ENCODE data around the gene KTI12. TPM values are rescaled to one million over a fixed set of nuclear protein-coding genes. Genes with fewer than 3 reads are reported as not detected.
"Not testable (repeated sequence)": the region's sequence is repeated elsewhere in the genome, so short reads cannot be mapped to it uniquely, and the experiment has no call there.

The KTI12 gene
- total RNA-seq, 2 donors from 2014 or later, result 5.7 to 7.8 TPM

DNA sequence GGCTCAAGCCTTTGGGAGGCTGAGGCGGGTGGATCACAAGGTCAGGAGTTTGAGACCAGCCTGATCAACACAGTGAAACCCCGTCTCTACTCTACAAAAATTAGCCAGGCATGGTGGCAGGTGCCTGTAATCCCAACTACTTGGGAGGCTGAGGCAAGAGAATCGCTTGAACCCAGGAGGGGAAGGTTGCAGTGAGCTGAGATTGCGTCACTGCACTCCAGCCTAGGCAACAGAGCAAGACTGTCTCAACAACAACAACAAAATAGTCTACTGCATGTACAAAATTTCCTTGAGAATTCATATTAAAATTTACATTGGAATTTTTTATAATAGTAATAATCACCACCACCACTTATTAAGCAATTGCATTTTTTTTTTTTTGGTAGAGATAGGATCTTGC is 15.7 kb upstream of the KTI12 start:
- DNase-seq (ENCODE audit: low spot score); intact Hi-C loops (cut with DNase I): not testable (repeated sequence)

DNA sequence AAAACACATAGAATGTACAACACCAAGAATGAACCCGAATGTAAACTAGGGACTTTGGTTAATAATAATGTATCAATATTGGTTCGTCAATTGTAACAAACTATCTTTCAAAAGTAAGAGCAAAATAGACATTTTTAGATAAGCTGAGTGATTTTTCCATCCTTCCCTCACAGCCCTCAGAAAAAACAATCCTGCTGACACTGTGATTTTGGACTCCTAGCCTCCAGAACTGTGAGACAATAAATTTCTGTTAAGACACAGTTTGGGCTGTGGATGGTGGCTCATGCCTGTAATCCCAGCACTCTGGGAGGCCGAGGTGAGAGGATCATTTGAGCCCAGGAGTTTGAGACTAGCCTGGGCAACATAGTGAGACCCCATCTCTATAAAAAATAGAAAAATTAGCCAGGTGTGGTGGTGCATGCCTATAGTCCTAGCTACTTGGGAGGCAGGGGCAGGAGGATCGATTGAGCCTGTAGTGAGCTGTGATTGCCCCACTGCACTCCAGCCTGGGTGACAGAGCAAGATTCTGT is 12.1 kb upstream of the KTI12 start:
- DNase-seq (ENCODE audit: low spot score); intact Hi-C loops (cut with DNase I): not testable (repeated sequence)

DNA sequence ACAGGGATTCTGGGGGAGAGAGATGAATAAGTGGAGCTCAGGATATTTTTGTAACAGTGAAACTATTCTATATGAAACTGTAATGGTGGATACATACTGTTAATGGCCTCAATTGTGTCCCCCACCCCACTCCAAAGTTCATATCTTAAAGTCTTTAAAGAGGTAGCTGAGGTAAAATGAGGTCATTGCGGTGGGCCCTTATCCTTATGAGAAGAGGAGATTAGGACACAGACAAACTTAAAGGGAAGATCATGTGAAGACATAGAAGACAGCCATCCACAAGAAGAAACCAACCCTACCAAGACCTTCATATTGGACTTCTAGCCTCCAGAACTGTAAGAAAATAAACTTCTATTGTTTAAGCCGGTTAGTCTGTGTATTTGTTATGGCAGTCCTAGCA is 11.6 kb upstream of the KTI12 start:
- intact Hi-C loops (cut with DNase I), result no loop called here
- DNase-seq (ENCODE audit: low spot score), result no peak

DNA sequence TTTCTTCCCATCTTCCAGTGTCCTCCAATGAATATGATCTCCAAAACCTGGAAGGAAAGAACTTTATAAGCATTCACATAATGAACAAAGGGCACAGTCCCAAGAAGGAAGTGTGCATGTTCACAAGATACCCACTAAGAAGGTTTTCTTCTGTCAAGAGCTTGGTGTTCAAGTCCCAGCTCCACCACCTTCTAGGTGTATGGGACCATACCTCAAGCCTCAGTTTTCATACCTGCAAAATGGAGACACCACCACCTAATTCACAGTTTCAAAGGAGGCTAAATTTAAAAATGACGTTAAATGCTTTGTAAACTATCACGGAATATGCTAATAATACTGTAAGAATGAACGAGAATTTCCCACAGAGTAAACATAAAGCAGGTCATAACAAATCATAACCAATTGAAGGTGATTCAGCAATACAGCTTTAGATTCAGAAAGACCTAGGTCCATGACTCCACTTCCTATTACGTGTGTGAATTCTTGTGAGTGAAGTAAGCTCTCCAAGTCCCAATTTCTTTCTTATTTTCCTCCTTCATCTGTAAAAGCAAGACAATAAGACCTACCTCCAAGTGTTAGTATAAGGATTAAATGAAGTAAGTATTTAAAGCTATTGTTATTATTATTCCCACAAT is 8.1 kb upstream of the KTI12 start:
- no peak for DNase-seq (ENCODE audit: low spot score)
- intact Hi-C loops (cut with DNase I), result no loop called here

DNA sequence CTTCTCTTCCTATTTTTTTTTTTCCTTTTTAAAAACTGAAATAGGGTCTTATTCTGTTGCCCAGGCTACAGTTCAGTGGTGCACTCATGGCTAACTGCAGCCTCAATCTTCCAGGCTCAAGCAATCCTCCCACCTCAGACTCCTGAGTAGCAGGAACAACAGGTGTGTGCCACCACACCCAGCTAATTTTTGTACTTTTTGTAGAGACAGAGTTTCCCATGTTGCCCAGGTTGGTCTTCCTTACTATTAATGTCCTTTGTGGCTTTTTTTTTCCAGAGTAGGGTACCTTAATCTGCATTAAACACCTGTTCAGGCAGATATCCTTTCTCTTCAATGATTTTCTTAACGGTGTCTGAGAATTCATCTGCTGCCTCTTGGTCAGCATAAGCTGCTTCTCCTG is 4.3 kb upstream of the KTI12 start:
- intact Hi-C loops (cut with DNase I), result no loop called here
- no peak for DNase-seq (ENCODE audit: low spot score)

DNA sequence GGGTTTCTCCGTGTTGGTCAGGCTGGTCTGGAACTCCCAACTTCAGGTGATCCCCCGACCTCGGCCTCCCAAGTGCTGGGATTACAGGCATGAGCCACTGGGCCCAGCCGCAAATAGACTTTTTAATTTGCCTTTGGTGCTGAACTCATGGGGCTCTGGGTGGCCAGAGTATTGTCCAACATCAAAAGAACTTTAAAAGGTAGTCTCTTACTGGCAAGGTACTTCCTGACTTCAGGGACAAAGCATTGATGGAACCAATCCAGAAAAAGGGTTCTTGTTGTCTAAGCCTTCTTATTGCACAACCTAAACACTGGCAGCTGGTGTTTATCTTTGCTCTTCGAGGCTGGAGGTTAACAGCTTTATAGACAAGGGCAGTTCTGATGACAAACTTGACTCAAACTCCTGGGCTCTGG is 3.8 kb upstream of the KTI12 start:
- DNase-seq (ENCODE audit: low spot score), result no peak
- intact Hi-C loops (cut with DNase I), result no loop called here

DNA sequence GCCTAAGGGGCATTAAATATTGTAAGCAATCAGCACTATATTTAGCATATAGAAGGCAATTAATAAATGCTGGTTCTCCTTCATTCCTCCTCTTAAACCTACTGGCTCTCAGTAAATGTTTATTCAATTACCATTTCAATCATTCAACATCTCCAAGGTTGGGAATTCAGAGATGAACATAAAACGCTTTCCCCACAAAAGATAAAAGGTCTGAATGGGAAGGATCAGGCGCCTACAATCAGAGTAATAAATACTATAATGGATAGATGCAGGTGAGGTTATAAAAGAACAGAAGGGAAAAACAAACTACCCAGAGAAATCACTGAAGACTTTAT is 407 bp upstream of the KTI12 start:
- intact Hi-C loops (cut with DNase I), result no loop called here
- no peak for DNase-seq (ENCODE audit: low spot score)

DNA sequence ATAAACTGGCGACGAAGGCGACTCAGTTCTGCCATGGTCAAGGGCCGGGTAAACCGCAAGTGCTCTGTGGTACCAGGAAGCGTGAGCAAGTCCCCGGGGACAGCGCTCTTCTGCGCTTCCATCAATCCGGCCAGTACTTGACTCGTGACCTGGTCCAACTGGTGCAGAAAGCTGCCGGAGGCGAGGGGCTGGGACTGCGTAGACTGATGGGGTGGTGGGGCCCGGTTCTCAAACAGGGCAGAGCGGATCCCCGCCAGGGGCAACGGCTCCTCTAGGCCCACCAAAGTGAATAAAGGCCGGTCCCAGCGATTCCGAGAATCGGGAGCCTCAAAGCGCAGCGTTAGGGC is 852 bp downstream of the KTI12 start:
- peak; percentile 86 for DNase-seq (ENCODE audit: low spot score)
- intact Hi-C loops (cut with DNase I), result no loop called here

DNA sequence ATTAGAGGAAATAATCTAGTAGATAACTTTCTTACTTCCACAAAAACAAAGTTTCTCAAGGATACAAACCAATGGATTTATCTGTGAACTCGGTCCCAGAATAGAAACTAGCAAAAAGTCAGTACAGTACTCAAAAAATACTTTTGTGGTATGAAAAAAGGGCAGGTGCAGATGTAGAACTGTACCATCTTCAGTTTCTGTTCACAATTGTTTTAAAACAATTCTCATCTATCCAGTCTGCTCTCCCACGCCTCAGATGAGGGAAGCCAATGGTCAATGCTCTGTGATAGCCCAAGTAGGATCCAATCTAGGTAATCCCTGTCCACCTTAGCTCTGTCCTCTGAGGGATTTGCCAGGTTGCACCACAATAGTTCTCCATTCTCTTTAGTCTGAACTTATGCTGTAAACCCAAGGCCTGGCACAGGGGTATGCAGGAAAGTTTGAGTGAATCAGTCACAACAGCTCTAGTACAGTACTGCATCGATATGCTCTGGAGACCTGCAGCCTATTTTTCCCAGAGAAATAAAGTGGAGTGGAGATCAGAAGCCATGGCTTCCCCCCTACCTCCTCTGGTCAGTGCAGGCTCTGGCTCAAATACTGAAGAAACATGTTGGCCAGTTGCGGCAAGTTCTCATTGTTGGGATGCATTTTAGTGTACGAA is 1.4 kb downstream of the KTI12 start:
- intact Hi-C loops (cut with DNase I), result no loop called here
- DNase-seq (ENCODE audit: low spot score), result no peak

DNA sequence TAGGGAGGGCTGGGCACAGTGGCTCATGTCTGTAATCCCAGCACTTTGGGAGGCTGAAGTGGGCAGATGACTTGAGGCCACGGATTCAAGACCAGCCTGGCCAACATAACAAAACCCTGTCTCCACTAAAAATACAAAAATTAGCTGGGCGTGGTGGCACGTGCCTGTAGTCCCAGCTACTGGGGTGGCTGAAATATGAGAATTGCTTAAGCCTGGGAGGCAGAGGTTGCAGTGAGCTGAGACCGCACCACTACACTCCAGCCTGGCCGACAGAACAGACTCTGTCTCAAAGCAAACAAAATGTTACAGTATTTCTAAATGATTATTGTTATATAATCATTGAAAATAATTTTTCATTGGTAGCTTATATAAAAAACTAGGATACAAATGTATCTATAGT is 4.8 kb downstream of the KTI12 start:
- DNase-seq (ENCODE audit: low spot score); intact Hi-C loops (cut with DNase I): not testable (repeated sequence)

DNA sequence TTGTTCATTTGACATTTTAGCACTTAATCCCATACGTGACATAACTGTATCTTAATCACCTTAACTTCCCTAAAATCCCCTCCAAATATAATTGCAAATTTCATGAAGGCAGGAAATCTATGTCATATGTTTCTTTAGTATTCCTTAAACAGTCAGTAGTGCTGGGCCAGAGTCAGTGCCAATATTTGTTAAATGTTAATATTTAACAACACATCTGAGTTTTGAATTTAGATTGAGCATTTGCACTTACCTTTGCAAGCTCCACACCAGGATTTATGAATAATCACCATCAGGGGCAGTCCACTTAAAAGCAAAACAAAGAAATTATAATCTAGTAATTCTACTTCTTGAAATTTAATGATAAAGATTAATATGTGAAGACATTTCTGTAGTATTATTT is 5.3 kb downstream of the KTI12 start:
- intact Hi-C loops (cut with DNase I), result no loop called here

DNA sequence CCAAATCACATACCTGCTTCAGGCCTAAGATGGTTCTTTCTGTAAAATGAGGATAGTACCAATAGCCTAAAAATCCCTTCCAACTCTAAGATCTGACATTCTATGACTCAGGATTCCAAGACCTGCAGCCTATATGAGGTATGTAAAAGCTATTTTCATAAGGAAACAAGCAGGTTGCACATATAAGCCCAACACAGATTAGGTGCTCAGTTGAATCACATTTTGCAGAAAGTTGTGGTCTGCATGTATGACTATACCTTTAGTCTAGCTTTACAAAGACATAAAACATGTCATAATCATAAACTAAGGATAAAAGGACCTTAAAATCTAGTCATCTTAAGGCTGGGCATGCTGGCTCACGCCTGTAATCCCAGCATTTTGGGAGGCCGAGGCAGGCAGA is 7.3 kb downstream of the KTI12 start:
- intact Hi-C loops (cut with DNase I), result no loop called here
- DNase-seq (ENCODE audit: low spot score), result no peak

More for the DNA sequence above, 5.3 kb downstream of the KTI12 start:
- DNase-seq (ENCODE audit: low spot score), result no peak

DNA sequence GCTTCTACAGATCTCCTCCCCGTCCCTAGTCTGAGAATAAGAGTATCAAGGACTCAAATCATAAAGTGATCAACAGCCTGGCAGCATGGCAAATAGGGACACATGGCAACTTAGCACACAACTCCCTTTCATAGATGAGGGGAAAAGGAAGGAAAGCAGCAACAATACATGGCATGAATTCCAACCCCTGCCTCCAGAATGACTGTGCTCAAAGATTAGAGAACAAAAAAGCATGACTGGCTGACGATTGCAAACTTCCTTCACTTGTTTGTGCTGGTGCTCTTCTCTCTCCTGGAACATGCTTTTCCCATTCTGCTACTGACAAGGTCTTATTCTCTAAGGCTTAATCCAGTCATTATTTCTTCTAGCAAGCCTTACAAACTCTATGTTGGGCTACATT is 11.5 kb downstream of the KTI12 start:
- intact Hi-C loops (cut with DNase I), result no loop called here
- no peak for DNase-seq (ENCODE audit: low spot score)

DNA sequence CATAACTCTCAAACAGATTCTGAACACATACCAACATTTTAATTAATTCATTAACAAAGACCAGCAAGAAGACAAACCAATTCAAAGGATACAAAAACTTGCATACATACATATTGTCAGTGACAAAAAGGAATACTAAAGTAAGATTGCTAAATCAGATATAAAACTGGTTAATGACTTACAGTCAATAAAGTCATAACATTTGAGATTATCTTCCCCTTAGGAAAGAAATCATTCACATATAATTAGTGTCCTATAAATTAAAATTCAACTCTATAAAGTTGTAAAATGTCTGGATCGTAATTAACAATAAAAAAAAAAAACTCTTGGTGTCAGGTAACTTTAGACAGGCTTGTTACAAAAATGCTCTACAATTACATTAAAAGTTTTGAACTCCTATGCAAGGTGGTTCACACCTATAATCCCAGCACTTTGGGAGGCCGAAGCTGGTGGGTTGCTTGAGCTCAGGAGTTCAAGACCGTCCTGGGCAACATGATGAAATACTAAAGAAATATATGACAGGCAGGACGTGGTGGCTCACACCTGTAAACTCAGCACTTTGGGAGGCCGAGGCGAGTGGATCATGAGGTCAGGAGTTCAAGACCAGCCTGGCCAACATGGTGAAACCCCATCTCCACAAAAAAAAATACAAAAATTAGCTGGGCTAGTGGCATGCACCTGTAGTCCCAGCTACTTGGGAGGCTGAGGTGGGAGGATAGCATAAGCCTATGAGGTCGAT is 25.4 kb downstream of the KTI12 start:
- DNase-seq (ENCODE audit: low spot score), result no peak
- intact Hi-C loops (cut with DNase I), result no loop called here

DNA sequence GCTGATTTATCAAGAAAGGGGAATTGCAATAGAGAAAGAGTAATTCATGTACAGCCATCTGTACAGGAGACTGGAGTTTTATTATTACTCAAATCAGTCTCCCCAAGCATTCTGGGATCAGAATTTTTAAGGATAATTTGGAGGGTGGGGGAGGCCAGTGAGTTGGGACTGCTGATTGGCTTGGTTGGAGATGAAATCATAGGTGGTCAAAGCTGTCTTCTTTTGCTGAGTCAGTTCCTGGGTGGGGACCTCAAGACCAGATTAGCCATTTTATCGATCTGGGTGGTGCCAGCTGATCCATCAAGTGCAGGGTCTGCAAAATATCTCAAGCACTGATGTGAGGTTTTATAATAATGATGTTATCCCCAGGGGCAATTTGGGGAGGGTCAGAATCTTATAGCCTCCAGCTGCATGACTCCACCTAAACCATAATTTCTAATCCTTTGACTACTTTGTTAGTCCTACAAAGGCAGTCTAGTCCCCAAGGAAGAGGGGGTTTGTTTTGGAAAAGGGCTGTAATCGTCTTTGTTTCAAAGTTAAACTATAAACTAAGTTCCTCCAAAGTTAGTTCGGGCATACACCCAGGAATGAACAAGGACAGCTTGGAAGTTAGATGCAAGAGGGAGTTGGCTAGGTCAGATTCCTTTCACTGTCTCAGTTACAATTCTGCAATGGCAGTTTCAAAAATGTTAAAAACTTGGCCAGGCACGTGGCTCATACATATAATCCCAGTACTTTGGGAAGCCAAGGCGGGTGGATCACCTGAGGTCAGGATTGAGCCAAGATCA is 26.2 kb downstream of the KTI12 start:
- no peak for DNase-seq (ENCODE audit: low spot score)
- intact Hi-C loops (cut with DNase I), result no loop called here

DNA sequence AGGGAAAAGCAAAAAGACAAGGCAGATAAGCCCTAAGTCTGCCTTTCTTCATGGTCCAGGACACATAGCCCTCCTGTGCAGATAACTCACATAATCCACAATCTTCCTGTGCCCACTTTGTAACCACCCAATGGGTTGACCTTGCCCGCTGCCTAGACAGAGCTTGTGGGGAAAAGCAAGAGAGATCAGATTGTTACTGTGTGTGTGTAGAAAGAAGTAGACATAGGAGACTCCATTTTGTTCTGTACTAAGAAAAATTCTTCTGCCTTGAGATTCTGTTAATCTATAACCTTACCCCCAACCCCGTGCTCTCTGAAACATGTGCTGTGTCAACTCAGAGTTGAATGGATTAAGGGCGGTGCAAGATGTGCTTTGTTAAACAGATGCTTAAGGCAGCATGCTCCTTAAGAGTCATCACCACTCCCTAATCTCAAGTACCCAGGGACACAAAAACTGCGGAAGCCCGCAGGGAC is 27.5 kb downstream of the KTI12 start:
- intact Hi-C loops (cut with DNase I); DNase-seq (ENCODE audit: low spot score): not testable (repeated sequence)

DNA sequence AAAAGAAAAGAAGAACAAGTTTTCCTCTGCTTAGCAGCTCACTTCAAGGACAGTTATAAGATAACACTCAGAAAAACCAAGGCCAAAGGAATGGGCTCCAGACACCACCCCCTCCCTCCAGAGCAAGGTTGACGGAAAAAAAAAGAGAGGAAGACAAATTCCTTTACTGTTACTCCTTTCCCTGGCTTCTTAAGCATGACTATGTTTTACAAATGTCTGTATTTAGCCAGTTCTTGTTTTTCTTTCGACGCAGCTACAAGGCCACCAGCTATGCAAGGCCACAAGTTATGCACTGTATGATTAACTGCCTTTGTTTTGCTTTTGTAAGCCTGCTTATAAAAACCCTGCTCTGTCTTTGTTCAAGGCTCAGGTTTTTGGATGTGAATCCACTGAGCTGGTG is 28.1 kb downstream of the KTI12 start:
- DNase-seq (ENCODE audit: low spot score); intact Hi-C loops (cut with DNase I): not testable (repeated sequence)

DNA sequence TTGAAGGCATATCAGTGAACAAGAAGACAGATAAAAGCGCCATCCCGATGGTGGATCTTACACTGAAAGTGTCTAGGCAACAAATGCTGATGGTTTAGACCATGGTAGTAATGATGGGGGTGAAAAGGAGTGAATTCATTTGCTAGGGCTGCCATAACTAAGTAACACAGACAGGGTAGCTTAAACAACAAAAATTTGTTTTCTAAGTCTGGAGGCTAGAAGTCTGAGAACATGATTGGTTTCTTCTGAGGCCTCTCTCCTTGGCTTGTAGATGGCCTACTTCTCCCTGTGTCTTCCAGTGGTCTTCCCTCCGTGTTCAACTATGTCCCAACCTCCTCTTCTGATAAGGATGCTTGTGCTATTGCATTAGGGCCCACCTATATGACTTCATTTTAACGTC is 29.7 kb downstream of the KTI12 start:
- DNase-seq (ENCODE audit: low spot score), result no peak
- intact Hi-C loops (cut with DNase I), result no loop called here

DNA sequence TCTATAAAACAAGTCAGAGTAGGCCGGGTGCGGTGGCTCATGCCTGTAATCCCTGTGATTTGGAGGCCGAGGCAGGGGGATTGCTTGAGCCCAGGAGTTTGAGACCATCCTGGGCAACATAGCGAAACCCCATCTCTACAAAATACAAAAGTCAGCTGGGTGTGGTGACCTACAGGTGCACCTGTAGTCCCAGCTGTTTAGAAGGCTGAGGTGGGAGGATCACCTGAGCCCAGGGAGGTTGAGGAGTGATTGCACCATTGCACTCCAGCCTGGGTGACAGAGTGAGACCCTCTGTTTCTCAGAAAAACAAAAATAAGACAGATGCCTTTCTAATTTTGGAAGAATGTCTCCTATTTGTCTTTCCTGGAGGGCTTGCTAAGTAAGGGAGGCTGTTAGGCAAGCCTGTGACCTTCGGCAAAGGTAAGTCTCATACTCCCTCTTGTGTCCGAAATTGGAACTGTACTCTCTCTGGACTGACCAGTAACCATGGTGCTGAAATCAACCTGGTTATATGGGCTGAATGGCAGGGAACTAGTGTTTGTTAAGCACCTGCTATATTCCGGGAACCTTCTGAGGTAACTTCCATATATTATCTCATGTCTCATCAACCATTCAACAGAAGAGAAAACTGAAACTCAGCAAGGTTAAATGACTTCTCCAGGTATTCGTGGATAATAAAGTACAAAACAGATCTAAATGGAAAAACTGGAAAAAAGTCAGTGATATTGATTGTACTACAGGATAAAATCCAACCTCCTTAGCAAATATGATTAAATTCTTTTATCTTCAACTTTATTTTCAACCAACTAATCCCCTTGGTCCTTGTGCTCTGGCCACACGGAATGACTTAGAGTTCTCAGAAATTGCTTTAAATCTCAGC is 31.3 kb downstream of the KTI12 start:
- DNase-seq (ENCODE audit: low spot score), result no peak
- intact Hi-C loops (cut with DNase I), result no loop called here
